ENCODE measurements around the gene ATF7IP. TPM values are rescaled to one million over a fixed set of nuclear protein-coding genes. Genes with fewer than 3 reads are reported as not detected.
A peak's percentile ranks its signal among the peaks of the same experiment; 100 is the strongest.

ATF7IP gene
- total and polyA plus RNA-seq, 2 donors (not counting 1 experiment from before 2014, with no cell fraction given): 28.1 to 208 TPM

GRCh38 chr12:14452865-14453264 is 87.4 kb downstream of the ATF7IP start:
- Histone ChIP-seq H3K4me2 (replicated peaks; ENCODE audit: low read depth, low read length, poor library complexity, severe bottlenecking) (no peak overlapping the region), H3K36me3 (replicated peaks in 1 of 2; ENCODE audit: control extremely low read depth in 1 of 2, control insufficient read depth in 1 of 2, extremely low read depth in 1 of 2, insufficient read depth in 2 of 2, low read length in 1 of 2) (peaks cover 29 to 72% of the 10 kb centered on the region in 2 experiments)
- H3K4me1 Mint-ChIP-seq: peaks cover 48% of the 10 kb centered on the region

More at GRCh38 chr12:14452865-14453264, 87.4 kb downstream of the ATF7IP start:
- ChIA-PET POLR2A (no interaction called here), CTCF (interaction anchor here (1.0 to 5.8 kb wide), 5 partner anchors 17 to 267 kb away, joined by 3 to 89 read pairs (median 4); no protein-coding TSS in a partner anchor)
- ATAC-seq (ENCODE audit: low read depth) (no peak), DNase-seq (no peak)
- Histone ChIP-seq H3K79me2 (ENCODE audit: control insufficient read depth, insufficient read depth, low read length) (peaks cover 82% of the 10 kb centered on the region), H2AFZ (ENCODE audit: insufficient read depth, low read depth, low read length, poor library complexity, severe bottlenecking) (no peak overlapping the region), H3K27me3 (replicated peaks in 1 of 4; ENCODE audit: control extremely low read depth in 1 of 4, control insufficient read depth in 3 of 4, insufficient read depth in 4 of 4, low read length in 3 of 4) (no peaks in the 10 kb centered on the region), H3K9me3 (ENCODE audit: control extremely low read depth in 1 of 3, control insufficient read depth in 2 of 3, insufficient read depth in 1 of 3, low read length in 2 of 3) (no peaks in the 10 kb centered on the region), H3K27ac (ENCODE audit: low read length in 2 of 2) (peak overlapping the region in 1 of 2 donors; percentile 43), H3K9ac (ENCODE audit: low read length) (no peak overlapping the region), H3K4me3 (ENCODE audit: control extremely low read depth in 1 of 5, extremely low read depth in 1 of 5, insufficient read depth in 1 of 5, low read depth in 2 of 5, low read length in 4 of 5) (no peak overlapping the region), H4K20me1 (ENCODE audit: control insufficient read depth, insufficient read depth, low read length, poor library complexity, severe bottlenecking) (peaks cover 12% of the 10 kb centered on the region), H3K4me1 (ENCODE audit: control insufficient read depth in 2 of 2, insufficient read depth in 2 of 2, low read length in 2 of 2) (peaks cover 0 to 8% of the 10 kb centered on the region in 2 donors)
- H3K4me3 Mint-ChIP-seq: no peak overlapping the region
- TF ChIP-seq EZH2 (IDR thresholded peaks at IDR 0.05; ENCODE audit: borderline replicate concordance, insufficient read depth, low read depth, low read length, poor library complexity, severe bottlenecking) (no peak), CTCF (IDR thresholded peaks at IDR 0.05) (no peak)
- no peaks in the 10 kb centered on the region for H3K27me3 Mint-ChIP-seq
- intact Hi-C loops (cut with micrococcal nuclease): no loop called here
- H3K27ac Mint-ChIP-seq: peak overlapping the region; percentile 1
- H3K9me3 Mint-ChIP-seq (ENCODE audit: insufficient read depth): no peaks in the 10 kb centered on the region
- WGBS (ENCODE audit: insufficient coverage): no CpG with 5 or more reads among the region's 1 CpG
